C4-2B (cell line): ENCODE results near the gene TSSK6.

Experiments
- CTCF ChIP-seq: fragments of 450-650 bp; conservative IDR thresholded peaks from 2 replicates; pipeline ENCODE4 v1.5.1; 2017; ENCODE audit warnings: mild to moderate bottlenecking
- ZFX ChIP-seq: fragments of 450-650 bp; IDR thresholded peaks from 2 replicates; pipeline ENCODE4 v1.6.1; 2017

- no peak for TF ChIP-seq CTCF
- no peak for TF ChIP-seq ZFX
These were observed 26.3 kb upstream of the TSSK6 start for GRCh38 chr19:19541616-19542015.
